ENCODE measurements around the gene EFHC2.

DNA sequence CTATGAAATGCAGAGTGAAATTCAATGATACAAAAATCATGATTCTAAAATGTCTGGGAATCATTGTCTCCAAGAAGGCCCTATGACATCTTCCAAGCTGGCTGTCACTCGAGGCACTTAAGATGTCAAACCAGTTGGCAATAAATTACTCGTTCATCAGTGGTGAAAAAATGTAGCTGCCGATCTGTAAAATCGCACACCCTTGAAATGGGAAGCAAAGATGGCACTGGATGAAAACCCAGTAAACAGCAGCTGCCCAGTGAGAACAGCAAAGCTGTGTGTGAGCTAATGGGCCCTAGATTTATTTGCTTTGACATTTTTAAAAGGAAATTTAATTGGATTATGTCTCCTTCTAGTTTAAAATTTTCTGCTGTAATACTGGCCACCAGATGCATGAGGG lies 188.3 kb downstream of the EFHC2 start:
- no peak for TF ChIP-seq YY1 (IDR thresholded peaks at IDR 0.05; ENCODE audit: extremely low read depth, insufficient replicate concordance, low read depth, low read length)
- TF ChIP-seq, protein P1, sequence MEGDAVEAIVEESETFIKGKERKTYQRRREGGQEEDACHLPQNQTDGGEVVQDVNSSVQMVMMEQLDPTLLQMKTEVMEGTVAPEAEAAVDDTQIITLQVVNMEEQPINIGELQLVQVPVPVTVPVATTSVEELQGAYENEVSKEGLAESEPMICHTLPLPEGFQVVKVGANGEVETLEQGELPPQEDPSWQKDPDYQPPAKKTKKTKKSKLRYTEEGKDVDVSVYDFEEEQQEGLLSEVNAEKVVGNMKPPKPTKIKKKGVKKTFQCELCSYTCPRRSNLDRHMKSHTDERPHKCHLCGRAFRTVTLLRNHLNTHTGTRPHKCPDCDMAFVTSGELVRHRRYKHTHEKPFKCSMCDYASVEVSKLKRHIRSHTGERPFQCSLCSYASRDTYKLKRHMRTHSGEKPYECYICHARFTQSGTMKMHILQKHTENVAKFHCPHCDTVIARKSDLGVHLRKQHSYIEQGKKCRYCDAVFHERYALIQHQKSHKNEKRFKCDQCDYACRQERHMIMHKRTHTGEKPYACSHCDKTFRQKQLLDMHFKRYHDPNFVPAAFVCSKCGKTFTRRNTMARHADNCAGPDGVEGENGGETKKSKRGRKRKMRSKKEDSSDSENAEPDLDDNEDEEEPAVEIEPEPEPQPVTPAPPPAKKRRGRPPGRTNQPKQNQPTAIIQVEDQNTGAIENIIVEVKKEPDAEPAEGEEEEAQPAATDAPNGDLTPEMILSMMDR (IDR thresholded peaks at IDR 0.05 in 2 of 3, conservative IDR thresholded peaks at IDR 0.05 in 1 of 3; ENCODE audit: borderline replicate concordance in 1 of 3, insufficient read depth in 1 of 3, low read depth in 2 of 3, low read length in 2 of 3) = no peak
- no peak for TF ChIP-seq POLR2A (IDR thresholded peaks at IDR 0.05; ENCODE audit: borderline replicate concordance, extremely low read depth, insufficient read depth, insufficient read length)
- no peak for TF ChIP-seq CEBPB (IDR thresholded peaks at IDR 0.05; ENCODE audit: low read depth)
- TF ChIP-seq, protein P2, sequence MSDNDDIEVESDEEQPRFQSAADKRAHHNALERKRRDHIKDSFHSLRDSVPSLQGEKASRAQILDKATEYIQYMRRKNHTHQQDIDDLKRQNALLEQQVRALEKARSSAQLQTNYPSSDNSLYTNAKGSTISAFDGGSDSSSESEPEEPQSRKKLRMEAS (IDR thresholded peaks at IDR 0.05) = no peak
- TF ChIP-seq, protein P3, sequence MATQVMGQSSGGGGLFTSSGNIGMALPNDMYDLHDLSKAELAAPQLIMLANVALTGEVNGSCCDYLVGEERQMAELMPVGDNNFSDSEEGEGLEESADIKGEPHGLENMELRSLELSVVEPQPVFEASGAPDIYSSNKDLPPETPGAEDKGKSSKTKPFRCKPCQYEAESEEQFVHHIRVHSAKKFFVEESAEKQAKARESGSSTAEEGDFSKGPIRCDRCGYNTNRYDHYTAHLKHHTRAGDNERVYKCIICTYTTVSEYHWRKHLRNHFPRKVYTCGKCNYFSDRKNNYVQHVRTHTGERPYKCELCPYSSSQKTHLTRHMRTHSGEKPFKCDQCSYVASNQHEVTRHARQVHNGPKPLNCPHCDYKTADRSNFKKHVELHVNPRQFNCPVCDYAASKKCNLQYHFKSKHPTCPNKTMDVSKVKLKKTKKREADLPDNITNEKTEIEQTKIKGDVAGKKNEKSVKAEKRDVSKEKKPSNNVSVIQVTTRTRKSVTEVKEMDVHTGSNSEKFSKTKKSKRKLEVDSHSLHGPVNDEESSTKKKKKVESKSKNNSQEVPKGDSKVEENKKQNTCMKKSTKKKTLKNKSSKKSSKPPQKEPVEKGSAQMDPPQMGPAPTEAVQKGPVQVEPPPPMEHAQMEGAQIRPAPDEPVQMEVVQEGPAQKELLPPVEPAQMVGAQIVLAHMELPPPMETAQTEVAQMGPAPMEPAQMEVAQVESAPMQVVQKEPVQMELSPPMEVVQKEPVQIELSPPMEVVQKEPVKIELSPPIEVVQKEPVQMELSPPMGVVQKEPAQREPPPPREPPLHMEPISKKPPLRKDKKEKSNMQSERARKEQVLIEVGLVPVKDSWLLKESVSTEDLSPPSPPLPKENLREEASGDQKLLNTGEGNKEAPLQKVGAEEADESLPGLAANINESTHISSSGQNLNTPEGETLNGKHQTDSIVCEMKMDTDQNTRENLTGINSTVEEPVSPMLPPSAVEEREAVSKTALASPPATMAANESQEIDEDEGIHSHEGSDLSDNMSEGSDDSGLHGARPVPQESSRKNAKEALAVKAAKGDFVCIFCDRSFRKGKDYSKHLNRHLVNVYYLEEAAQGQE (IDR thresholded peaks at IDR 0.05; ENCODE audit: low read depth) = no peak
- no peak for TF ChIP-seq EZH2 (IDR thresholded peaks at IDR 0.05)
- no peak for TF ChIP-seq JUND (IDR thresholded peaks at IDR 0.05)
- TF ChIP-seq POLR2AphosphoS5 (IDR thresholded peaks at IDR 0.05; ENCODE audit: low read depth, low read length) = no peak
- TF ChIP-seq, protein P4, sequence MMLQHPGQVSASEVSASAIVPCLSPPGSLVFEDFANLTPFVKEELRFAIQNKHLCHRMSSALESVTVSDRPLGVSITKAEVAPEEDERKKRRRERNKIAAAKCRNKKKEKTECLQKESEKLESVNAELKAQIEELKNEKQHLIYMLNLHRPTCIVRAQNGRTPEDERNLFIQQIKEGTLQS (IDR thresholded peaks at IDR 0.05) = no peak
- TF ChIP-seq FOSL1 (IDR thresholded peaks at IDR 0.05; ENCODE audit: low read depth) = no peak
- no peak for TF ChIP-seq EGR1 (IDR thresholded peaks at IDR 0.05; ENCODE audit: low read depth)
- no peak for TF ChIP-seq TCF7L2 (IDR thresholded peaks at IDR 0.05; ENCODE audit: borderline replicate concordance, extremely low read depth, insufficient read depth, insufficient read length)
